Activated CD4-positive, alpha-beta T cell treated with anti-CD3 and anti-CD28 coated beads for 36 hours (primary cell): ENCODE measurements around the gene TSC22D1. TPM values are rescaled to one million over a fixed set of nuclear protein-coding genes. Genes with fewer than 3 reads are reported as not detected.

Experiments used
- ATAC-seq: fragments of 200-7000 bp; cut with Tn5 transposase; one replicate; pipeline ENCODE4 v1.10.0; 2021; ENCODE audit warnings: mild to moderate bottlenecking, moderate library complexity
- CTCF ChIA-PET: fragments of 350-600 bp; sonication (Branson Sonifier 250); formaldehyde crosslinking; loops from one replicate; lab custom pipeline; 2021; ENCODE audit warnings: antibody characterized with exemption; lab: Charles Lee
- POLR2A ChIA-PET: fragments of 350-600 bp; sonication (Branson Sonifier 250); formaldehyde crosslinking; loops from one replicate; lab custom pipeline; 2021; ENCODE audit warnings: antibody characterized with exemption, inconsistent platforms; lab: Charles Lee
- DNase-seq: peaks from one replicate; pipeline ENCODE4 v3.0.0-alpha.2; 2020
- H3K27ac Mint-ChIP-seq: one replicate; pipeline ENCODE4 v1.8.0; 2021; ENCODE audit warnings: mixed read lengths
- H3K27me3 Mint-ChIP-seq: one replicate; pipeline ENCODE4 v1.8.0; 2021; ENCODE audit warnings: mixed read lengths
- H3K36me3 Mint-ChIP-seq: one replicate; pipeline ENCODE4 v1.8.0; 2021; ENCODE audit warnings: low read depth, mixed read lengths
- H3K4me1 Mint-ChIP-seq: one replicate; pipeline ENCODE4 v1.8.0; 2021; ENCODE audit warnings: mixed read lengths
- H3K4me3 Mint-ChIP-seq: one replicate; pipeline ENCODE4 v1.8.0; 2021; ENCODE audit warnings: mild to moderate bottlenecking, moderate library complexity, mixed read lengths
- H3K9me3 Mint-ChIP-seq: one replicate; pipeline ENCODE4 v1.8.0; 2021; ENCODE audit warnings: low read depth, mixed read lengths
- intact Hi-C, 2 experiments: fragments of 100-400 bp; cut with DNase I in 1 of 2; cut with micrococcal nuclease in 1 of 2; formaldehyde crosslinking; loops; one replicate each; pipeline versions ENCODE4 v1.14.2 to v1.15.1; 2022 to 2024; cut with DNase I, micrococcal nuclease
- total RNA-seq, 2 experiments: library from RNA; stranded (reverse); gene quantifications; one replicate each; pipeline ENCODE4 v1.2.3, GENCODE V29; 2021

The TSC22D1 gene
- total RNA-seq, 2 experiments from 2014 or later = 6.5 to 6.7 TPM

GRCh38 chr13:44389876-44390275 lies 186.3 kb downstream of the TSC22D1 start:
- Mint-ChIP-seq H3K36me3 (no peaks in the 10 kb centered on the region), H3K27ac (no peak overlapping the region), H3K27me3 (no peaks in the 10 kb centered on the region), H3K9me3 (no peaks in the 10 kb centered on the region), H3K4me3 (no peak overlapping the region), H3K4me1 (no peaks in the 10 kb centered on the region)
- intact Hi-C loops = no loop called here
- DNase-seq (no peak), ATAC-seq (no peak)
- CTCF ChIA-PET = no interaction called here
- POLR2A ChIA-PET = no interaction called here

- CTCF ChIA-PET = interaction anchor here (0.7 kb wide), 1 partner anchor 12 kb away, joined by 3 read pairs; no protein-coding TSS in a partner anchor
- Mint-ChIP-seq H3K36me3 (no peaks in the 10 kb centered on the region), H3K4me3 (no peak overlapping the region), H3K9me3 (no peaks in the 10 kb centered on the region), H3K27ac (no peak overlapping the region), H3K27me3 (no peaks in the 10 kb centered on the region), H3K4me1 (no peaks in the 10 kb centered on the region)
- intact Hi-C loops = no loop called here
- DNase-seq (no peak), ATAC-seq (no peak)
- POLR2A ChIA-PET = no interaction called here
These were observed 187.0 kb downstream of the TSC22D1 start for GRCh38 chr13:44389060-44389666.

GRCh38 chr13:44388427-44389059 lies 187.6 kb downstream of the TSC22D1 start:
- CTCF ChIA-PET = interaction anchor here (0.7 kb wide), 1 partner anchor 11 kb away, joined by 3 read pairs; no protein-coding TSS in a partner anchor
- Mint-ChIP-seq H3K36me3 (no peaks in the 10 kb centered on the region), H3K27ac (no peak overlapping the region), H3K9me3 (no peaks in the 10 kb centered on the region), H3K4me1 (no peaks in the 10 kb centered on the region), H3K27me3 (no peaks in the 10 kb centered on the region), H3K4me3 (no peak overlapping the region)
- no peak for ATAC-seq
- no peak for DNase-seq
- intact Hi-C loops = no loop called here
- POLR2A ChIA-PET = no interaction called here

GRCh38 chr13:44386913-44387556 lies 189.1 kb downstream of the TSC22D1 start:
- POLR2A ChIA-PET = no interaction called here
- CTCF ChIA-PET = interaction anchor here (0.7 kb wide), 2 partner anchors 12 to 341 kb away, joined by 3 to 4 read pairs; no protein-coding TSS in a partner anchor
- Mint-ChIP-seq H3K27ac (no peak overlapping the region), H3K9me3 (no peaks in the 10 kb centered on the region), H3K4me3 (no peak overlapping the region), H3K4me1 (no peaks in the 10 kb centered on the region), H3K36me3 (no peaks in the 10 kb centered on the region), H3K27me3 (no peaks in the 10 kb centered on the region)
- intact Hi-C loops = no loop called here
- no peak for ATAC-seq
- DNase-seq = no peak

- Mint-ChIP-seq H3K9me3 (no peaks in the 10 kb centered on the region), H3K27ac (no peak overlapping the region), H3K36me3 (no peaks in the 10 kb centered on the region), H3K4me1 (no peaks in the 10 kb centered on the region), H3K4me3 (no peak overlapping the region), H3K27me3 (no peaks in the 10 kb centered on the region)
- DNase-seq (no peak), ATAC-seq (no peak)
- intact Hi-C loops = no loop called here
- POLR2A ChIA-PET = no interaction called here
- CTCF ChIA-PET = no interaction called here
These were observed 190.3 kb downstream of the TSC22D1 start for GRCh38 chr13:44385847-44386246.

- DNase-seq (no peak), ATAC-seq (no peak)
- CTCF ChIA-PET = no interaction called here
- POLR2A ChIA-PET = no interaction called here
- H3K9me3 Mint-ChIP-seq = no peaks in the 10 kb centered on the region
- no peaks in the 10 kb centered on the region for H3K27me3 Mint-ChIP-seq
- no peaks in the 10 kb centered on the region for H3K36me3 Mint-ChIP-seq
- H3K4me3 Mint-ChIP-seq = no peak overlapping the region
- no peak overlapping the region for H3K27ac Mint-ChIP-seq
- intact Hi-C loops = no loop called here
- H3K4me1 Mint-ChIP-seq = no peaks in the 10 kb centered on the region
These were observed 190.7 kb downstream of the TSC22D1 start for GRCh38 chr13:44385401-44385800.

GRCh38 chr13:44384778-44385177 lies 191.4 kb downstream of the TSC22D1 start:
- Mint-ChIP-seq H3K4me1 (no peaks in the 10 kb centered on the region), H3K27ac (no peak overlapping the region)

GRCh38 chr13:44383945-44384344 lies 192.2 kb downstream of the TSC22D1 start:
- no peak for ATAC-seq
- no peak for DNase-seq
- CTCF ChIA-PET = interaction anchor here (0.8 to 1.7 kb wide), 2 partner anchors 8 to 9 kb away, joined by 3 to 6 read pairs; no protein-coding TSS in a partner anchor
- Mint-ChIP-seq H3K27ac (no peak overlapping the region), H3K36me3 (no peaks in the 10 kb centered on the region), H3K9me3 (no peaks in the 10 kb centered on the region), H3K4me3 (no peak overlapping the region), H3K27me3 (peaks cover 2% of the 10 kb centered on the region), H3K4me1 (no peaks in the 10 kb centered on the region)
- POLR2A ChIA-PET = interaction anchor here (0.7 kb wide), 1 partner anchor 9 kb away, joined by 6 read pairs; no protein-coding TSS in a partner anchor
- intact Hi-C loops = no loop called here

More at GRCh38 chr13:44384778-44385177, 191.4 kb downstream of the TSC22D1 start:
- ChIA-PET CTCF (interaction anchor here (1.7 kb wide), 1 partner anchor 10 kb away, joined by 6 read pairs; no protein-coding TSS in a partner anchor), POLR2A (no interaction called here)
- no peak for DNase-seq
- Mint-ChIP-seq H3K4me3 (no peak overlapping the region), H3K27me3 (no peaks in the 10 kb centered on the region), H3K36me3 (no peaks in the 10 kb centered on the region), H3K9me3 (no peaks in the 10 kb centered on the region)
- no peak for ATAC-seq
- intact Hi-C loops = no loop called here

- POLR2A ChIA-PET = no interaction called here
- Mint-ChIP-seq H3K4me3 (no peak overlapping the region), H3K4me1 (no peaks in the 10 kb centered on the region), H3K36me3 (no peaks in the 10 kb centered on the region), H3K9me3 (no peaks in the 10 kb centered on the region), H3K27ac (no peak overlapping the region), H3K27me3 (peaks cover 2% of the 10 kb centered on the region)
- CTCF ChIA-PET = interaction anchor here (0.8 kb wide), 1 partner anchor 191 kb away, joined by 4 read pairs; no protein-coding TSS in a partner anchor
- DNase-seq = no peak
- intact Hi-C loops = no loop called here
- no peak for ATAC-seq
These were observed 193.4 kb downstream of the TSC22D1 start for GRCh38 chr13:44382635-44383145.
